Measurements from ENCODE around the gene EXOC8. TPM values are rescaled to one million over a fixed set of nuclear protein-coding genes. Genes with fewer than 3 reads are reported as not detected.

EXOC8 gene
- total RNA-seq, 1 experiment from 2014 or later = 12.7 TPM

DNA sequence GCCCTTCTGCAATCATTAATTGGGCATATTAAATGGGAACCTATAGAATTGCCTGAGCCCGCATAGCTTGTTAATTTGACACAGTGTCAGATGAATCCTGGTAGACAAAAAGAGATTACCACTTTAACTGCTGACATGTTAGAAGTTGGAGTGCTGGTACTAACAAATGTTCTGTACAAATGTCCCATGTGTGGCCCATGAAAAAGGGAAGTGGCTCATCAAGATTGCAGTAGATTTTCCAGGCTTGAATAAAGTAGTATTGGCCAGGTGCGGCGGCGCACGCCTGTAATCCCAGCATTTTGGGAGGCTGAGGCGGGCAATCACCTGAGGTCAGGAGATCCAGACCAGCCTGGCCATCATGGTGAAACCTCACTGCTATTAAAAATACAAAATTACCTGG lies 51.0 kb downstream of the EXOC8 start:
- CTCF ChIA-PET = no interaction called here
- RAD21 ChIA-PET (ENCODE audit: low non-redundant PET in 1 of 2, low total read pairs in 2 of 2, uncharacterized antibody in 2 of 2, unreplicated experiment in 2 of 2) = no interaction called here
- no TSS peak for BruUV-seq (replicated peaks)

More for the DNA sequence above, 51.0 kb downstream of the EXOC8 start:
- H3K9me3 ChIP-seq (ENCODE audit: control insufficient read depth in 1 of 2, insufficient read depth in 1 of 2, low read depth in 1 of 2, low read length in 2 of 2) = no peaks in the 10 kb centered on the region
- DNase-seq (ENCODE audit: low read depth, low spot score) (no peak), ATAC-seq (no peak)
- no peak overlapping the region for H3K4me3 ChIP-seq (replicated peaks in 1 of 2; ENCODE audit: low read depth in 1 of 2, low read length in 2 of 2)
- no peak overlapping the region for H3K27ac ChIP-seq (ENCODE audit: low read depth, low read length)
- no peaks in the 10 kb centered on the region for H3K79me2 ChIP-seq (ENCODE audit: insufficient read depth, low read length)
- no peaks in the 10 kb centered on the region for H3K36me3 ChIP-seq (ENCODE audit: control insufficient read depth in 1 of 2, insufficient read depth in 2 of 2, low read length in 2 of 2)
- intact Hi-C loops (cut with micrococcal nuclease) = no loop called here
- no peak overlapping the region for H3K4me2 ChIP-seq (ENCODE audit: low read length)
- no peaks in the 10 kb centered on the region for H4K20me1 ChIP-seq (ENCODE audit: insufficient read depth)
- H3K9ac ChIP-seq (ENCODE audit: low read length) = no peak overlapping the region
- POLR2A ChIA-PET = no interaction called here
- no peak for TF ChIP-seq SIN3A (IDR thresholded peaks at IDR 0.05; ENCODE audit: low read depth)
- TF ChIP-seq, protein P1, sequence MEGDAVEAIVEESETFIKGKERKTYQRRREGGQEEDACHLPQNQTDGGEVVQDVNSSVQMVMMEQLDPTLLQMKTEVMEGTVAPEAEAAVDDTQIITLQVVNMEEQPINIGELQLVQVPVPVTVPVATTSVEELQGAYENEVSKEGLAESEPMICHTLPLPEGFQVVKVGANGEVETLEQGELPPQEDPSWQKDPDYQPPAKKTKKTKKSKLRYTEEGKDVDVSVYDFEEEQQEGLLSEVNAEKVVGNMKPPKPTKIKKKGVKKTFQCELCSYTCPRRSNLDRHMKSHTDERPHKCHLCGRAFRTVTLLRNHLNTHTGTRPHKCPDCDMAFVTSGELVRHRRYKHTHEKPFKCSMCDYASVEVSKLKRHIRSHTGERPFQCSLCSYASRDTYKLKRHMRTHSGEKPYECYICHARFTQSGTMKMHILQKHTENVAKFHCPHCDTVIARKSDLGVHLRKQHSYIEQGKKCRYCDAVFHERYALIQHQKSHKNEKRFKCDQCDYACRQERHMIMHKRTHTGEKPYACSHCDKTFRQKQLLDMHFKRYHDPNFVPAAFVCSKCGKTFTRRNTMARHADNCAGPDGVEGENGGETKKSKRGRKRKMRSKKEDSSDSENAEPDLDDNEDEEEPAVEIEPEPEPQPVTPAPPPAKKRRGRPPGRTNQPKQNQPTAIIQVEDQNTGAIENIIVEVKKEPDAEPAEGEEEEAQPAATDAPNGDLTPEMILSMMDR (IDR thresholded peaks at IDR 0.05 in 2 of 3, conservative IDR thresholded peaks at IDR 0.05 in 1 of 3; ENCODE audit: borderline replicate concordance in 1 of 3, insufficient read depth in 1 of 3, low read depth in 2 of 3, low read length in 2 of 3) = no peak
- no peak for TF ChIP-seq REST (IDR thresholded peaks at IDR 0.05; ENCODE audit: low read depth)
- TF ChIP-seq ELF1 (IDR thresholded peaks at IDR 0.05; ENCODE audit: borderline replicate concordance, low read depth) = no peak
- no peak for TF ChIP-seq FOSL1 (IDR thresholded peaks at IDR 0.05; ENCODE audit: low read depth)
- no peak for TF ChIP-seq RAD21 (IDR thresholded peaks at IDR 0.05; ENCODE audit: low read depth)
- TF ChIP-seq EZH2phosphoT487 (IDR thresholded peaks at IDR 0.05; ENCODE audit: borderline replicate concordance) = no peak
- TF ChIP-seq, protein P2, sequence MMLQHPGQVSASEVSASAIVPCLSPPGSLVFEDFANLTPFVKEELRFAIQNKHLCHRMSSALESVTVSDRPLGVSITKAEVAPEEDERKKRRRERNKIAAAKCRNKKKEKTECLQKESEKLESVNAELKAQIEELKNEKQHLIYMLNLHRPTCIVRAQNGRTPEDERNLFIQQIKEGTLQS (IDR thresholded peaks at IDR 0.05) = no peak
- TF ChIP-seq CBX3 (IDR thresholded peaks at IDR 0.05; ENCODE audit: low read depth) = no peak
- TF ChIP-seq CEBPB (IDR thresholded peaks at IDR 0.05; ENCODE audit: low read depth) = no peak
- no peak for TF ChIP-seq TCF7L2 (IDR thresholded peaks at IDR 0.05; ENCODE audit: borderline replicate concordance, extremely low read depth, insufficient read depth, insufficient read length)
- TF ChIP-seq, protein P3, sequence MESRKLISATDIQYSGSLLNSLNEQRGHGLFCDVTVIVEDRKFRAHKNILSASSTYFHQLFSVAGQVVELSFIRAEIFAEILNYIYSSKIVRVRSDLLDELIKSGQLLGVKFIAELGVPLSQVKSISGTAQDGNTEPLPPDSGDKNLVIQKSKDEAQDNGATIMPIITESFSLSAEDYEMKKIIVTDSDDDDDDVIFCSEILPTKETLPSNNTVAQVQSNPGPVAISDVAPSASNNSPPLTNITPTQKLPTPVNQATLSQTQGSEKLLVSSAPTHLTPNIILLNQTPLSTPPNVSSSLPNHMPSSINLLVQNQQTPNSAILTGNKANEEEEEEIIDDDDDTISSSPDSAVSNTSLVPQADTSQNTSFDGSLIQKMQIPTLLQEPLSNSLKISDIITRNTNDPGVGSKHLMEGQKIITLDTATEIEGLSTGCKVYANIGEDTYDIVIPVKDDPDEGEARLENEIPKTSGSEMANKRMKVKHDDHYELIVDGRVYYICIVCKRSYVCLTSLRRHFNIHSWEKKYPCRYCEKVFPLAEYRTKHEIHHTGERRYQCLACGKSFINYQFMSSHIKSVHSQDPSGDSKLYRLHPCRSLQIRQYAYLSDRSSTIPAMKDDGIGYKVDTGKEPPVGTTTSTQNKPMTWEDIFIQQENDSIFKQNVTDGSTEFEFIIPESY (IDR thresholded peaks at IDR 0.05; ENCODE audit: extremely low read depth, insufficient replicate concordance, low read length) = no peak
- no peak for TF ChIP-seq ZNF274 (IDR thresholded peaks at IDR 0.05; ENCODE audit: low read depth, low read length)
- TF ChIP-seq EGR1 (IDR thresholded peaks at IDR 0.05; ENCODE audit: low read depth) = no peak
- TF ChIP-seq SRF (IDR thresholded peaks at IDR 0.05; ENCODE audit: low read depth) = no peak
- no peak for TF ChIP-seq JUND (IDR thresholded peaks at IDR 0.05)
- no peak for TF ChIP-seq EZH2 (IDR thresholded peaks at IDR 0.05)
- no peaks in the 10 kb centered on the region for H3K27me3 ChIP-seq (ENCODE audit: insufficient read depth, low read length)
- H3K4me1 ChIP-seq (ENCODE audit: control insufficient read depth in 1 of 2, insufficient read depth in 2 of 2, low read length in 2 of 2) = no peaks in the 10 kb centered on the region
- H3K9me2 ChIP-seq (ENCODE audit: insufficient read depth) = no peaks in the 10 kb centered on the region
- no peak overlapping the region for H2AFZ ChIP-seq (ENCODE audit: low read depth, low read length, poor library complexity, severe bottlenecking)

All from HCT116 (cell line).